GM18907 (cell line): Measurements from ENCODE around the gene LRFN4.

Experiments used
- ATAC-seq: cut with Tn5 transposase; IDR thresholded peaks from one replicate; pipeline ENCODE4 v1.9.1; 2021; ENCODE audit warnings: mild to moderate bottlenecking, moderate library complexity; ENCODE audit not compliant: unreplicated experiment

Gene LRFN4

GRCh38 chr11:66870131-66870530 is 13.3 kb downstream of the LRFN4 start:
- no peak for ATAC-seq

GRCh38 chr11:66870616-66871520 is 14.0 kb downstream of the LRFN4 start:
- ATAC-seq, result no peak

- ATAC-seq, result no peak
Measured at GRCh38 chr11:66871521-66871901, 14.6 kb downstream of the LRFN4 start.

- no peak for ATAC-seq
Measured at GRCh38 chr11:66874232-66874631, 17.4 kb downstream of the LRFN4 start.

GRCh38 chr11:66875378-66875777 is 18.5 kb downstream of the LRFN4 start:
- ATAC-seq, result no peak

GRCh38 chr11:66877588-66878385 is 20.9 kb downstream of the LRFN4 start:
- ATAC-seq, result no peak

GRCh38 chr11:66878474-66878873 is 21.6 kb downstream of the LRFN4 start:
- no peak for ATAC-seq

GRCh38 chr11:66879000-66879399 is 22.1 kb downstream of the LRFN4 start:
- ATAC-seq, result no peak

GRCh38 chr11:66879583-66879982 is 22.7 kb downstream of the LRFN4 start:
- no peak for ATAC-seq

GRCh38 chr11:66879999-66880398 is 23.1 kb downstream of the LRFN4 start:
- no peak for ATAC-seq

- no peak for ATAC-seq
Measured at GRCh38 chr11:66880496-66881450, 23.9 kb downstream of the LRFN4 start.

GRCh38 chr11:66881451-66881835 is 24.6 kb downstream of the LRFN4 start:
- ATAC-seq, result no peak

GRCh38 chr11:66881927-66882452 is 25.1 kb downstream of the LRFN4 start:
- ATAC-seq, result no peak

- ATAC-seq, result no peak
Measured at GRCh38 chr11:66882561-66883015, 25.7 kb downstream of the LRFN4 start.

- ATAC-seq, result no peak
Measured at GRCh38 chr11:66883016-66883965, 26.4 kb downstream of the LRFN4 start.

- no peak for ATAC-seq
Measured at GRCh38 chr11:66884443-66884842, 27.6 kb downstream of the LRFN4 start.

GRCh38 chr11:66885469-66885868 is 28.6 kb downstream of the LRFN4 start:
- ATAC-seq, result no peak

- no peak for ATAC-seq
Measured at GRCh38 chr11:66885950-66886440, 29.1 kb downstream of the LRFN4 start.

GRCh38 chr11:66886671-66887221 is 29.9 kb downstream of the LRFN4 start:
- no peak for ATAC-seq
